H1 (cell line): ENCODE results near the gene SLC20A1.

ENCODE experiments used
- EGR1 ChIP-seq: IDR thresholded peaks from 2 replicates; pipeline ENCODE4 v1.6.1; 2011; ENCODE audit warnings: low read depth, low read length, borderline replicate concordance
- YY1 ChIP-seq: IDR thresholded peaks from 2 replicates; pipeline ENCODE4 v1.6.1; 2011; ENCODE audit warnings: low read depth, mild to moderate bottlenecking, low read length

DNA sequence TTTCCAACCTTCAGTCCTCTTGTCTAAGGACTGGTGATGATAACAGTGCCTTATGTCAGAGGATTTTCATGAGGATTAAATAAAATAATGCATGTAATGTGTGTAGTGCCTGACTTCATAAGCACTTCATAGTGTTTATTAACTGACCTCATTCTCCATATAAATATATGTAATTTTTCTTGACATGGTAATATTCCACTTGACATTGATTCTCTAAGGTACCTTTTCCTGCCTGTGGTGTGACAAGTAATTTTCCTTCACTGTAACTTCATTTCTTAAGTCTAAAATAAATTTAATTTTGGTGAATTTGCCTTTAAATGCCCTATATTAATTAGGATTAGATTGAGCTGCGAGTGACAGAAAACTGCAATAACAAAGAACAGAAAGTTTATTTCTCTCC lies 27.3 kb downstream of the SLC20A1 start:
- TF ChIP-seq EGR1 (no peak), YY1 (no peak)
